OCI-LY7 (cell line): ENCODE measurements around the gene SLC5A11. TPM values are rescaled to one million over a fixed set of nuclear protein-coding genes. Genes with fewer than 3 reads are reported as not detected.

Experiments used
- BruUV-seq: library from RNA; stranded (reverse); fragments of 400-500 nt; replicated peaks from 2 replicates; lab custom pipeline; 2021; lab: Mats Ljungman, UMichigan
- CTCF ChIA-PET: fragments of 300-600 bp; sonication (Branson Sonifier 250); formaldehyde crosslinking; loops from one replicate; lab custom pipeline; 2022; ENCODE audit warnings: antibody characterized with exemption; ENCODE audit not compliant: unreplicated experiment; lab: Charles Lee
- POLR2A ChIA-PET: fragments of 300-600 bp; sonication (Branson Sonifier 250); formaldehyde crosslinking; loops from one replicate; lab custom pipeline; 2022; ENCODE audit warnings: antibody characterized with exemption; lab: Charles Lee
- DNase-seq: peaks from one replicate; pipeline ENCODE4 v3.0.0-alpha.2; 2015; ENCODE audit warnings: low spot score
- H2AFZ ChIP-seq: fragments of 200-600 bp; sonication (generic), shearing (Covaris generic); 2 replicates; pipeline ENCODE4 v1.6.1; 2014; ENCODE audit warnings: mild to moderate bottlenecking, antibody characterized with exemption, low read length, moderate library complexity
- H3K27ac ChIP-seq: fragments of 200-600 bp; sonication (generic); 2 replicates; pipeline ENCODE4 v1.5.1; 2014; ENCODE audit warnings: mixed run types, low read depth, mild to moderate bottlenecking, moderate library complexity, low read length, inconsistent platforms; ENCODE audit not compliant: poor library complexity, severe bottlenecking
- H3K36me3 ChIP-seq: fragments of 200-600 bp; sonication (generic); 2 replicates; pipeline ENCODE4 v1.6.1; 2014; ENCODE audit warnings: mild to moderate bottlenecking, antibody characterized with exemption, low read length, moderate library complexity, mixed read lengths; ENCODE audit not compliant: insufficient read depth
- H3K4me1 ChIP-seq: fragments of 200-600 bp; sonication (generic); 2 replicates; pipeline ENCODE4 v1.5.1; 2014; ENCODE audit warnings: mild to moderate bottlenecking, low read length; ENCODE audit not compliant: insufficient read depth, poor library complexity, severe bottlenecking
- H3K4me2 ChIP-seq: fragments of 200-600 bp; sonication (generic); 2 replicates; pipeline ENCODE4 v1.6.1; 2014; ENCODE audit warnings: mild to moderate bottlenecking, low read length
- H3K4me3 ChIP-seq: fragments of 200-600 bp; sonication (generic); 2 replicates; pipeline ENCODE4 v1.5.1; 2014; ENCODE audit warnings: mild to moderate bottlenecking, low read depth, low read length; ENCODE audit not compliant: poor library complexity, severe bottlenecking
- H3K79me2 ChIP-seq: fragments of 200-600 bp; sonication (generic); 2 replicates; pipeline ENCODE4 v1.6.1; 2016; ENCODE audit warnings: low read depth, mild to moderate bottlenecking, low read length, moderate library complexity, mixed read lengths; ENCODE audit not compliant: insufficient read depth
- H3K9me2 ChIP-seq: fragments of 200-600 bp; sonication (generic); 2 replicates; pipeline ENCODE4 v1.6.1; 2016; ENCODE audit warnings: mild to moderate bottlenecking, low read length, mixed read lengths; ENCODE audit not compliant: insufficient read depth
- H3K9me3 ChIP-seq: fragments of 200-600 bp; sonication (generic); 2 replicates; pipeline ENCODE4 v1.6.1; 2014; ENCODE audit warnings: mild to moderate bottlenecking, mixed run types, low read length, mixed read lengths
- H4K20me1 ChIP-seq: fragments of 200-600 bp; sonication (generic); 2 replicates; pipeline ENCODE4 v1.6.1; 2014; ENCODE audit warnings: mild to moderate bottlenecking, antibody characterized with exemption, low read length, moderate library complexity, mixed read lengths; ENCODE audit not compliant: insufficient read depth
- EZH2phosphoT487 ChIP-seq: fragments of 200-600 bp; sonication (generic); IDR thresholded peaks from 2 replicates; pipeline ENCODE4 v1.6.1; 2018; ENCODE audit warnings: low read depth, borderline replicate concordance, mild to moderate bottlenecking, mixed run types, antibody characterized with exemption, low read length, moderate library complexity, mixed read lengths
- intact Hi-C: fragments of 100-400 bp; cut with micrococcal nuclease; formaldehyde crosslinking; loops from one replicate; pipeline ENCODE4 v1.10.0; 2022; ENCODE audit not compliant: unreplicated experiment
- total RNA-seq, 2 experiments: library from RNA; depleted of rRNA in 1 of 2; stranded (reverse); fragments of >200 nt in 1 of 2; shearing (Covaris generic) in 1 of 2; gene quantifications; 2 replicates each; pipeline ENCODE4 v1.2.3, GENCODE V29; 2014 to 2022
- TF ChIP-seq, protein P1 (sequence below): fragments of 200-600 bp; sonication (generic); conservative IDR thresholded peaks from 2 replicates; pipeline ENCODE4 v1.5.1; 2014; ENCODE audit warnings: mild to moderate bottlenecking, antibody characterized with exemption, low read length, moderate library complexity, mixed read lengths

Gene SLC5A11
- total RNA-seq, 2 experiments from 2014 or later, result 1.0 TPM

DNA sequence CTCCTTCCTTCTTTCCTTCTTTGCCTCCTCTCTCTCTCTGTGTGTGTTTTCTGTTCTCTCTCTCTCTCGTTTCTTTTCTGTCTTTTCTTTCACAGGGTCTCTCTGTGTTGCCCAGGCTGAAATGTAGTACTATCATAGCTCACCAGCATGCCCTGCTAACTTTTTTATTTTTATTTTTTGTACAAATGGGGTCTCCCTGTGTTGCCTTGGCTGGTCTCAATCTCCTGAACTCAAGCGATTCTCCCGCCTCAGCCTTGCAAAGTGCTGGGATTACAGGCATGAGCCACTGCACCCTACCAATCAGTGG, 1.5 kb downstream of the SLC5A11 start:
- Histone ChIP-seq H3K27ac (no peak overlapping the region), H3K9me2 (no peaks in the 10 kb centered on the region), H3K79me2 (no peaks in the 10 kb centered on the region), H3K4me1 (no peaks in the 10 kb centered on the region), H3K9me3 (no peaks in the 10 kb centered on the region), H2AFZ (no peak overlapping the region), H4K20me1 (no peaks in the 10 kb centered on the region), H3K4me2 (no peak overlapping the region), H3K4me3 (no peak overlapping the region), H3K36me3 (no peaks in the 10 kb centered on the region)
- TF ChIP-seq, protein P1, sequence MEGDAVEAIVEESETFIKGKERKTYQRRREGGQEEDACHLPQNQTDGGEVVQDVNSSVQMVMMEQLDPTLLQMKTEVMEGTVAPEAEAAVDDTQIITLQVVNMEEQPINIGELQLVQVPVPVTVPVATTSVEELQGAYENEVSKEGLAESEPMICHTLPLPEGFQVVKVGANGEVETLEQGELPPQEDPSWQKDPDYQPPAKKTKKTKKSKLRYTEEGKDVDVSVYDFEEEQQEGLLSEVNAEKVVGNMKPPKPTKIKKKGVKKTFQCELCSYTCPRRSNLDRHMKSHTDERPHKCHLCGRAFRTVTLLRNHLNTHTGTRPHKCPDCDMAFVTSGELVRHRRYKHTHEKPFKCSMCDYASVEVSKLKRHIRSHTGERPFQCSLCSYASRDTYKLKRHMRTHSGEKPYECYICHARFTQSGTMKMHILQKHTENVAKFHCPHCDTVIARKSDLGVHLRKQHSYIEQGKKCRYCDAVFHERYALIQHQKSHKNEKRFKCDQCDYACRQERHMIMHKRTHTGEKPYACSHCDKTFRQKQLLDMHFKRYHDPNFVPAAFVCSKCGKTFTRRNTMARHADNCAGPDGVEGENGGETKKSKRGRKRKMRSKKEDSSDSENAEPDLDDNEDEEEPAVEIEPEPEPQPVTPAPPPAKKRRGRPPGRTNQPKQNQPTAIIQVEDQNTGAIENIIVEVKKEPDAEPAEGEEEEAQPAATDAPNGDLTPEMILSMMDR, result no peak
- no peak for TF ChIP-seq EZH2phosphoT487
- ChIA-PET POLR2A (interaction anchor here (0.7 kb wide), 1 partner anchor 262 kb away, joined by 3 read pairs; no protein-coding TSS in a partner anchor), CTCF (no interaction called here)
- no TSS peak for BruUV-seq
- intact Hi-C loops, result no loop called here
- no peak for DNase-seq

DNA sequence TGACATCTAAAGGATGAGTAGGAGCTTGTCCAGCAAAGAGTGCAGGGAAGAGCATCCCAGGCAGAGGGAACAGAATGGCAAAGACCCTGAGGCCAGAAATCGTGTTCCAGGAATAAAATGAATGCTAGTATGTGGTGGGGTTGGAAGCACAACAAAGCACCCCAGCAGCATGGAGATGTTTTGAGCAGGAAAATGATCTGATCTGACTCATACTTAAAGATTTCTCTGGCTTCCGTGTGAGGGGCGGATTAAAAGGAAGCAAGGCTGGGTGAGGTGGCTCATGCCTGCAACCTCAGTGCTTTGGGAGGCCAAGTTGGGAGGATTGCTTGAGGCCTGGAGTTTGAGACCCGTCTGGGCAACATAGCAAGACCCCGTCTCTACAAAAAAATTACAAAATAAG, 2.3 kb downstream of the SLC5A11 start:
- Histone ChIP-seq H3K9me2 (no peaks in the 10 kb centered on the region), H3K4me1 (no peaks in the 10 kb centered on the region), H3K79me2 (no peaks in the 10 kb centered on the region), H3K4me3 (no peak overlapping the region), H3K36me3 (no peaks in the 10 kb centered on the region), H3K27ac (no peak overlapping the region), H3K4me2 (no peak overlapping the region), H2AFZ (no peak overlapping the region), H3K9me3 (no peaks in the 10 kb centered on the region), H4K20me1 (no peaks in the 10 kb centered on the region)
- no peak for TF ChIP-seq EZH2phosphoT487
- TF ChIP-seq, protein P1, result no peak
- BruUV-seq, result no TSS peak
- intact Hi-C loops, result no loop called here
- ChIA-PET POLR2A (no interaction called here), CTCF (interaction anchor here (0.7 kb wide), 1 partner anchor 378 kb away, joined by 3 read pairs; no protein-coding TSS in a partner anchor)
- no peak for DNase-seq

DNA sequence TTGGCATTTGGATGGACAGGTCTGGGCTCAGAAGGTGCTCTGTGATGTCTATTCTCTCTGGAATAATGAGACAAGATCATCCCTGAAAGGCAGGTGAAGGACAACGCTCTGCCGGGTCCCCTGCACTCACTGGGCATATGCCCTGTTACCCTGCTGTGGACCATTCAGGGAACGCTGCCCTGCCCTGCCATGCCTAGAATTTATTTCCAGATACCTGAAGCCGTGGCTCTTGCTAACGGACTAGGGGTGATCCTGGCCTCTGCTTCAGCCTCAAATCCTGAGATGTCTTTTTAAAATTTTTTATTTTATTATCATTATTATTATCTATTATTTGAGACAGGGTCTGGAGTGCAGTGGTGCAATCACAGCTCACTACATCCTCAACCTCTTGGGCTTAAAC, 3.9 kb downstream of the SLC5A11 start:
- DNase-seq, result no peak
- H3K9me2 ChIP-seq, result no peaks in the 10 kb centered on the region
- ChIA-PET POLR2A (interaction anchor here (0.6 kb wide), 1 partner anchor 52 kb away, joined by 3 read pairs; no protein-coding TSS in a partner anchor), CTCF (no interaction called here)
- H3K9me3 ChIP-seq, result no peaks in the 10 kb centered on the region
- H3K27ac ChIP-seq, result no peak overlapping the region
- no peak overlapping the region for H2AFZ ChIP-seq
- H4K20me1 ChIP-seq, result no peaks in the 10 kb centered on the region
- H3K36me3 ChIP-seq, result no peaks in the 10 kb centered on the region
- intact Hi-C loops, result no loop called here
- BruUV-seq, result no TSS peak
- H3K4me3 ChIP-seq, result no peak overlapping the region
- no peaks in the 10 kb centered on the region for H3K4me1 ChIP-seq
- TF ChIP-seq, protein P1, result no peak
- no peak for TF ChIP-seq EZH2phosphoT487
- no peak overlapping the region for H3K4me2 ChIP-seq
- H3K79me2 ChIP-seq, result no peaks in the 10 kb centered on the region
